Measurements from ENCODE around the gene YARS2. TPM values are rescaled to one million over a fixed set of nuclear protein-coding genes. Genes with fewer than 3 reads are reported as not detected.

The YARS2 gene
- total RNA-seq, 2 donors from 2014 or later = 34.1 to 72.7 TPM

- no peak for TF ChIP-seq CTCF (conservative IDR thresholded peaks at IDR 0.05)
- H3K27ac ChIP-seq (ENCODE audit: low read depth, low read length) = no peak overlapping the region
- H3K4me3 Mint-ChIP-seq = no peak overlapping the region
- H3K36me3 ChIP-seq (ENCODE audit: control insufficient read depth, insufficient read depth, low read length) = no peaks in the 10 kb centered on the region
- H3K4me1 Mint-ChIP-seq = peaks cover 10% of the 10 kb centered on the region
- no peaks in the 10 kb centered on the region for H3K9me3 Mint-ChIP-seq
- H3K9ac ChIP-seq (ENCODE audit: extremely low read depth, low read length, poor library complexity, severe bottlenecking) = no peak overlapping the region
- no peaks in the 10 kb centered on the region for H3K9me3 ChIP-seq (ENCODE audit: control insufficient read depth, low read length)
- no peaks in the 10 kb centered on the region for H3K4me1 ChIP-seq (ENCODE audit: control insufficient read depth, insufficient read depth, low read length)
- H3K27me3 ChIP-seq (ENCODE audit: control insufficient read depth, insufficient read depth, low read length, poor library complexity, severe bottlenecking) = no peaks in the 10 kb centered on the region
- H3K27ac Mint-ChIP-seq = no peak overlapping the region
- no peaks in the 10 kb centered on the region for H3K36me3 Mint-ChIP-seq (ENCODE audit: low read depth)
- DNase-seq = no peak
- H3K27me3 Mint-ChIP-seq (ENCODE audit: insufficient read depth) = no peaks in the 10 kb centered on the region
- 86 to 92% methylated on average over 1 to 4 of the region's 4 CpGs for WGBS, 2 experiments (ENCODE audit: insufficient coverage in 1 of 2, insufficient read length in 1 of 2)
- no peak overlapping the region for H3K4me3 ChIP-seq (ENCODE audit: low read length)
Observed at GRCh38 chr12:32768518-32768917, 12.8 kb upstream of the YARS2 start.

GRCh38 chr12:32765906-32766305, 10.2 kb upstream of the YARS2 start:
- Histone ChIP-seq H3K36me3 (ENCODE audit: control insufficient read depth, insufficient read depth, low read length) (no peaks in the 10 kb centered on the region), H3K9me3 (ENCODE audit: control insufficient read depth, low read length) (no peaks in the 10 kb centered on the region), H3K27ac (ENCODE audit: low read depth, low read length) (no peak overlapping the region), H3K27me3 (ENCODE audit: control insufficient read depth, insufficient read depth, low read length, poor library complexity, severe bottlenecking) (no peaks in the 10 kb centered on the region), H3K9ac (ENCODE audit: extremely low read depth, low read length, poor library complexity, severe bottlenecking) (no peak overlapping the region), H3K4me1 (ENCODE audit: control insufficient read depth, insufficient read depth, low read length) (no peaks in the 10 kb centered on the region), H3K4me3 (ENCODE audit: low read length) (no peak overlapping the region)
- Mint-ChIP-seq H3K9me3 (no peaks in the 10 kb centered on the region), H3K4me3 (no peak overlapping the region), H3K4me1 (peaks cover 10% of the 10 kb centered on the region), H3K27me3 (ENCODE audit: insufficient read depth) (no peaks in the 10 kb centered on the region), H3K36me3 (ENCODE audit: low read depth) (no peaks in the 10 kb centered on the region), H3K27ac (no peak overlapping the region)
- DNase-seq = no peak
- no peak for TF ChIP-seq CTCF (conservative IDR thresholded peaks at IDR 0.05)
- WGBS, 2 experiments (ENCODE audit: insufficient coverage in 1 of 2, insufficient read length in 1 of 2) = 89 to 94% methylated on average over 2 to 4 of the region's 4 CpGs

GRCh38 chr12:32761716-32762115, 6.0 kb upstream of the YARS2 start:
- H3K4me1 Mint-ChIP-seq = peaks cover 6% of the 10 kb centered on the region
- DNase-seq = no peak
- TF ChIP-seq CTCF (conservative IDR thresholded peaks at IDR 0.05) = no peak
- no peak overlapping the region for H3K4me3 Mint-ChIP-seq
- H3K9me3 ChIP-seq (ENCODE audit: control insufficient read depth, low read length) = no peaks in the 10 kb centered on the region
- H3K9me3 Mint-ChIP-seq = no peaks in the 10 kb centered on the region
- no peak overlapping the region for H3K27ac ChIP-seq (ENCODE audit: low read depth, low read length)
- no peaks in the 10 kb centered on the region for H3K27me3 ChIP-seq (ENCODE audit: control insufficient read depth, insufficient read depth, low read length, poor library complexity, severe bottlenecking)
- no peak overlapping the region for H3K27ac Mint-ChIP-seq
- no peak overlapping the region for H3K4me3 ChIP-seq (ENCODE audit: low read length)
- H3K27me3 Mint-ChIP-seq (ENCODE audit: insufficient read depth) = no peaks in the 10 kb centered on the region
- no peak overlapping the region for H3K9ac ChIP-seq (ENCODE audit: extremely low read depth, low read length, poor library complexity, severe bottlenecking)
- 63% methylated on average over 1 of the region's 1 CpG; no CpG with 5 or more reads in 1 of the 2 experiments for WGBS, 2 experiments (ENCODE audit: insufficient coverage in 1 of 2, insufficient read length in 1 of 2)
- no peaks in the 10 kb centered on the region for H3K36me3 Mint-ChIP-seq (ENCODE audit: low read depth)
- H3K36me3 ChIP-seq (ENCODE audit: control insufficient read depth, insufficient read depth, low read length) = no peaks in the 10 kb centered on the region
- H3K4me1 ChIP-seq (ENCODE audit: control insufficient read depth, insufficient read depth, low read length) = no peaks in the 10 kb centered on the region
